Upper lobe of left lung (tissue), 4 donors: Measurements from ENCODE around the gene MAD1L1.

Experiments used
- EP300 ChIP-seq, 4 donors: sonication (generic); formaldehyde crosslinking; IDR thresholded peaks; one replicate each; pipeline ENCODE4 v1.5.1; 2017; ENCODE audit warnings: antibody characterized with exemption in 4 of 4, control low read depth in 2 of 4
- POLR2A ChIP-seq, 4 donors: fragments of 450-650 bp; IDR thresholded peaks; one replicate each; pipeline ENCODE4 v1.5.1; 2016 to 2017; ENCODE audit warnings: antibody characterized with exemption in 4 of 4, mild to moderate bottlenecking in 2 of 4

GRCh38 chr7:2002561-2003450 lies 229.9 kb downstream of the MAD1L1 start:
- TF ChIP-seq EP300 (IDR thresholded peaks at IDR 0.05) (no peak), POLR2A (IDR thresholded peaks at IDR 0.05) (no peak)
